OCI-LY1 (cell line): ENCODE results near the gene ENG.
"Not testable (repeated sequence)": the region's sequence is repeated elsewhere in the genome, so short reads cannot be mapped to it uniquely, and the experiment has no call there.

ENCODE experiments used
- H2AFZ ChIP-seq: fragments of 200-600 bp; sonication (generic), shearing (Covaris generic); 2 replicates; pipeline ENCODE4 v1.6.0; 2014; ENCODE audit warnings: antibody characterized with exemption, mild to moderate bottlenecking, low read length
- H3F3A ChIP-seq: fragments of 200-600 bp; sonication (generic), shearing (Covaris generic); 2 replicates; pipeline ENCODE4 v1.6.0; 2014; ENCODE audit warnings: mild to moderate bottlenecking, antibody characterized with exemption, low read length, moderate library complexity; ENCODE audit not compliant: insufficient read depth
- H3K27ac ChIP-seq: fragments of 200-600 bp; sonication (generic); 2 replicates; pipeline ENCODE4 v1.5.1; 2014; ENCODE audit warnings: low read length, mixed run types, mild to moderate bottlenecking, low read depth; ENCODE audit not compliant: poor library complexity, severe bottlenecking
- H3K27me3 ChIP-seq: fragments of 200-600 bp; sonication (generic); 2 replicates; pipeline ENCODE4 v1.6.0; 2014; ENCODE audit warnings: antibody characterized with exemption, mild to moderate bottlenecking, low read length, moderate library complexity; ENCODE audit not compliant: insufficient read depth
- H3K36me3 ChIP-seq: fragments of 200-600 bp; sonication (generic); 2 replicates; pipeline ENCODE4 v1.6.1; 2014; ENCODE audit warnings: mild to moderate bottlenecking, antibody characterized with exemption, low read length, moderate library complexity, mixed read lengths; ENCODE audit not compliant: insufficient read depth
- H3K4me1 ChIP-seq: fragments of 200-600 bp; sonication (generic); 2 replicates; pipeline ENCODE4 v1.5.1; 2014; ENCODE audit warnings: mild to moderate bottlenecking, low read length, moderate library complexity; ENCODE audit not compliant: insufficient read depth, severe bottlenecking
- H3K4me2 ChIP-seq: fragments of 200-600 bp; sonication (generic), shearing (Covaris generic); 2 replicates; pipeline ENCODE4 v1.6.1; 2014; ENCODE audit warnings: low read length
- H3K4me3 ChIP-seq: fragments of 200-600 bp; sonication (generic); 2 replicates; pipeline ENCODE4 v1.5.1; 2014; ENCODE audit warnings: low read length, low read depth, mild to moderate bottlenecking, mixed read lengths; ENCODE audit not compliant: poor library complexity, severe bottlenecking
- H3K79me2 ChIP-seq: fragments of 200-600 bp; shearing (Covaris generic); 2 replicates; pipeline ENCODE4 v1.6.1; 2016; ENCODE audit warnings: mixed run types, low read length, mixed read lengths; ENCODE audit not compliant: insufficient read depth
- H3K9ac ChIP-seq: fragments of 200-600 bp; sonication (generic), shearing (Covaris generic); 2 replicates; pipeline ENCODE4 v1.6.1; 2014; ENCODE audit warnings: mild to moderate bottlenecking, low read length, mixed read lengths
- H3K9me2 ChIP-seq: fragments of 200-600 bp; sonication (generic), shearing (Covaris generic); 2 replicates; pipeline ENCODE4 v1.6.1; 2014; ENCODE audit warnings: low read depth, mild to moderate bottlenecking, low read length, mixed read lengths
- H3K9me3 ChIP-seq: fragments of 200-600 bp; shearing (Covaris generic); 2 replicates; pipeline ENCODE4 v1.6.1; 2014; ENCODE audit warnings: low read length, mixed read lengths
- H4K20me1 ChIP-seq: fragments of 200-600 bp; sonication (generic), shearing (Covaris generic); 2 replicates; pipeline ENCODE4 v1.6.0; 2016; ENCODE audit warnings: mild to moderate bottlenecking, low read length; ENCODE audit not compliant: insufficient read depth
- CTCF ChIP-seq: fragments of 200-600 bp; sonication (generic), shearing (Covaris generic); IDR thresholded peaks from 2 replicates; pipeline ENCODE4 v1.5.1; 2017; ENCODE audit warnings: mild to moderate bottlenecking, antibody characterized with exemption, low read length, moderate library complexity, mixed read lengths
- EZH2 ChIP-seq: fragments of 200-600 bp; sonication (generic), shearing (Covaris generic); IDR thresholded peaks from 2 replicates; pipeline ENCODE4 v1.8.0; 2017; ENCODE audit warnings: borderline replicate concordance, mixed run types, mild to moderate bottlenecking, antibody characterized with exemption, low read length, moderate library complexity, mixed read lengths

ENG gene

GRCh38 chr9:127847833-127848755 is 6.4 kb downstream of the ENG start:
- peaks cover 9% of the 10 kb centered on the region; the same call in 1 of the 2 replicates for H3K36me3 ChIP-seq
- H3K4me1 ChIP-seq: no peaks in the 10 kb centered on the region
- no peaks in the 10 kb centered on the region for H4K20me1 ChIP-seq
- no peak overlapping the region for H2AFZ ChIP-seq
- H3K9me3 ChIP-seq: peaks cover 10% of the 10 kb centered on the region
- peaks cover 21% of the 10 kb centered on the region; the same call in 1 of the 2 replicates for H3K27me3 ChIP-seq
- H3K9me2 ChIP-seq: no peaks in the 10 kb centered on the region
- no peak overlapping the region for H3K4me3 ChIP-seq
- H3F3A ChIP-seq: no peaks in the 10 kb centered on the region
- TF ChIP-seq CTCF (no peak), EZH2 (no peak)
- no peaks in the 10 kb centered on the region for H3K79me2 ChIP-seq
- no peak overlapping the region for H3K4me2 ChIP-seq
- H3K27ac ChIP-seq: no peak overlapping the region
- H3K9ac ChIP-seq: no peak overlapping the region

GRCh38 chr9:127847178-127847510 is 7.3 kb downstream of the ENG start:
- H3K9ac ChIP-seq: no peak overlapping the region
- no peaks in the 10 kb centered on the region for H3K4me1 ChIP-seq
- no peak overlapping the region for H3K27ac ChIP-seq
- no peaks in the 10 kb centered on the region for H3K79me2 ChIP-seq
- no peak overlapping the region for H3K4me3 ChIP-seq
- no peaks in the 10 kb centered on the region for H4K20me1 ChIP-seq
- peaks cover 10% of the 10 kb centered on the region for H3K9me3 ChIP-seq
- H3K36me3 ChIP-seq: peaks cover 9% of the 10 kb centered on the region; the same call in 1 of the 2 replicates
- H3F3A ChIP-seq: no peaks in the 10 kb centered on the region
- H3K9me2 ChIP-seq: no peaks in the 10 kb centered on the region
- H2AFZ ChIP-seq: no peak overlapping the region
- peaks cover 21% of the 10 kb centered on the region; the same call in 1 of the 2 replicates for H3K27me3 ChIP-seq
- TF ChIP-seq EZH2: no peak
- TF ChIP-seq CTCF: no peak
- no peak overlapping the region for H3K4me2 ChIP-seq

GRCh38 chr9:127846443-127847177 is 7.8 kb downstream of the ENG start:
- no peaks in the 10 kb centered on the region for H3K79me2 ChIP-seq
- peaks cover 9% of the 10 kb centered on the region; the same call in 1 of the 2 replicates for H3K36me3 ChIP-seq
- H3K27ac ChIP-seq: no peak overlapping the region
- peaks cover 21% of the 10 kb centered on the region; the same call in 1 of the 2 replicates for H3K27me3 ChIP-seq
- no peaks in the 10 kb centered on the region for H4K20me1 ChIP-seq
- no peak overlapping the region for H3K9ac ChIP-seq
- no peaks in the 10 kb centered on the region for H3K4me1 ChIP-seq
- H3F3A ChIP-seq: no peaks in the 10 kb centered on the region
- H3K9me3 ChIP-seq: peaks cover 10% of the 10 kb centered on the region
- H2AFZ ChIP-seq: no peak overlapping the region
- H3K4me3 ChIP-seq: no peak overlapping the region
- no peak overlapping the region for H3K4me2 ChIP-seq
- no peak for TF ChIP-seq CTCF
- no peaks in the 10 kb centered on the region for H3K9me2 ChIP-seq

GRCh38 chr9:127845619-127846018 is 8.8 kb downstream of the ENG start:
- not testable (repeated sequence) for H3F3A ChIP-seq, H4K20me1 ChIP-seq, H2AFZ ChIP-seq, H3K36me3 ChIP-seq, H3K4me3 ChIP-seq, H3K9ac ChIP-seq, H3K4me1 ChIP-seq, H3K9me2 ChIP-seq, H3K79me2 ChIP-seq, H3K27ac ChIP-seq, H3K4me2 ChIP-seq
- Histone ChIP-seq H3K9me3 (peaks cover 10% of the 10 kb centered on the region), H3K27me3 (peaks cover 21% of the 10 kb centered on the region; the same call in 1 of the 2 replicates)
